ENCODE measurements around the gene NDST4. TPM values are rescaled to one million over a fixed set of nuclear protein-coding genes. Genes with fewer than 3 reads are reported as not detected.
A peak's percentile ranks its signal among the peaks of the same experiment; 100 is the strongest.

NDST4 gene
- total RNA-seq, 1 donor: not detected

DNA sequence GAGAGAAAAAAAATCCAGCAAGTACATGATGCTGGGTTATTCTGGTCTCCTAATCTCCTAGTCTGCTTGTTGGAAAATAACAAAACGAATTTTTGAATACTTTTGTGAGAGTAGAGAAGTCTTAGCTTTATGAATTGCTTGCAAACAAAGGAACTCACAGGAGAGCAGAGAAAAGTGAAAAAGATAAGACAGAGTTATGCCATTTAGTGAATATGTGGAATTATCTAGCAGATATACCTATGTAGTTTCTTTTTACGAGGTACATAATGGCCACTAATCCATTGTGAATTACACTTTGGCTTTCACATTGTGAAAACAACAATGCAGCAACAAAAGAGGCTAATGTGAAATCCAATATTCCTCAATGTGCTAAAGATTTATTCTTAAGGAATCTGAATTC, 226.7 kb downstream of the NDST4 start:
- TF ChIP-seq, protein P1, sequence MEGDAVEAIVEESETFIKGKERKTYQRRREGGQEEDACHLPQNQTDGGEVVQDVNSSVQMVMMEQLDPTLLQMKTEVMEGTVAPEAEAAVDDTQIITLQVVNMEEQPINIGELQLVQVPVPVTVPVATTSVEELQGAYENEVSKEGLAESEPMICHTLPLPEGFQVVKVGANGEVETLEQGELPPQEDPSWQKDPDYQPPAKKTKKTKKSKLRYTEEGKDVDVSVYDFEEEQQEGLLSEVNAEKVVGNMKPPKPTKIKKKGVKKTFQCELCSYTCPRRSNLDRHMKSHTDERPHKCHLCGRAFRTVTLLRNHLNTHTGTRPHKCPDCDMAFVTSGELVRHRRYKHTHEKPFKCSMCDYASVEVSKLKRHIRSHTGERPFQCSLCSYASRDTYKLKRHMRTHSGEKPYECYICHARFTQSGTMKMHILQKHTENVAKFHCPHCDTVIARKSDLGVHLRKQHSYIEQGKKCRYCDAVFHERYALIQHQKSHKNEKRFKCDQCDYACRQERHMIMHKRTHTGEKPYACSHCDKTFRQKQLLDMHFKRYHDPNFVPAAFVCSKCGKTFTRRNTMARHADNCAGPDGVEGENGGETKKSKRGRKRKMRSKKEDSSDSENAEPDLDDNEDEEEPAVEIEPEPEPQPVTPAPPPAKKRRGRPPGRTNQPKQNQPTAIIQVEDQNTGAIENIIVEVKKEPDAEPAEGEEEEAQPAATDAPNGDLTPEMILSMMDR (IDR thresholded peaks at IDR 0.05; ENCODE audit: insufficient read depth, low read depth, low read length): no peak
- no peak for DNase-seq (ENCODE audit: low read depth)

DNA sequence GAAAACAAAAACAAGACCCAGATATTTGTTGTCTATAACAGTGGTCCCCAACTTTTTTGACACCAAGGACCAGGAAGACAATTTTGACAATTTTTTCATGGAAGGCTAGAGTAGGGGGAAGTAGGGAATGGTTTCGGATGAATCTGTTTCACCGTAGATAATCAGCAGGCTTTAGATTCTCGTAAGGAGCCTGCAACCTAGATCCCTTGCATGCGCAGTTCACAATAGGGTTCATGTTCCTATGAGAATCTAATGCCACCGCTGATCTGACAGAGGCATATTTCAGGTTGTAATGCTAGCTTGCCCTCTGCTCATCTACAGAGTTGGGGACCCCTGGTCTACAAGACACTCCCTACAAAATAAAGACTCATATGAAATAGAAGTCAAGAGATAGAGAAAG, 229.8 kb downstream of the NDST4 start:
- TF ChIP-seq, protein P1 (IDR thresholded peaks at IDR 0.05; ENCODE audit: insufficient read depth, low read depth, low read length): no peak
- no peak overlapping the region for H3K4me3 ChIP-seq (ENCODE audit: low read depth, low read length)
- DNase-seq (ENCODE audit: low read depth): no peak

More for the DNA sequence above, 226.7 kb downstream of the NDST4 start:
- H3K4me3 ChIP-seq (ENCODE audit: low read depth, low read length): no peak overlapping the region

DNA sequence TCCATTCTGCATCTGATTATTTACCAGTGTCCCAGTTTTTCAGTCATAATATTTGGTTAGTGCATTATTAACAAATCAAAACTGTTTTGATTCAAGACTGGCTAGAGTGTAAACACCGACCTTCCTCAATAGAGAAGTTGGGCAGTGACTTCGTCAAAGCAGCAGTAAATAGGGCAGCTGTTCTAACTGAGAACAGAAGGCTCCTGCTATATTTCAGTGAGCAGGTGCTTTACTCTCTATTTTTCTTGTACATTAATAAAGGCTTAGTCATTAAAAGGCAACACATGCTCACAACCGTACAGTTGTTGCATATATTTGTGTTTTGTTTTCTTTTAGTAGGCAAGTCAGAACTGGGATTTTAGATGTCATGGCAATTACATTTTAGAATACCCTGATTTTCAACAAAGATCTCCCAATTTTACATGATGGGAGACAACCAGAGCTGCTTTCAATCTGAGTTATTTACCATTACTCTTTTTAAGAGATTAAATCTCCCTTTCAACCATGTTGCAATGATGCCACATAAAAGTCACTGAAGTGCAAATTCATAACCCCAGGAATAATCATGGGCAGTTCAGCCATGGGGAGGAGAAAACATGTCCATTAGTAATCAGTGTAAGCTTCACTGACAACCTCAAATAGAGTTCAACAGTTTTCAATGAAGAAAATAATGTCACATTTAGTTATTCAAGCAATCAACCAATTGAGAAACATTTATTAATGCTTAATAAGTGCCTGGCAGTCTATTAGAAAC, 233.3 kb downstream of the NDST4 start:
- no peak overlapping the region for H3K4me3 ChIP-seq (ENCODE audit: low read depth, low read length)
- TF ChIP-seq, protein P1 (IDR thresholded peaks at IDR 0.05; ENCODE audit: insufficient read depth, low read depth, low read length): no peak
- peak; percentile 13 for DNase-seq (ENCODE audit: low read depth)

DNA sequence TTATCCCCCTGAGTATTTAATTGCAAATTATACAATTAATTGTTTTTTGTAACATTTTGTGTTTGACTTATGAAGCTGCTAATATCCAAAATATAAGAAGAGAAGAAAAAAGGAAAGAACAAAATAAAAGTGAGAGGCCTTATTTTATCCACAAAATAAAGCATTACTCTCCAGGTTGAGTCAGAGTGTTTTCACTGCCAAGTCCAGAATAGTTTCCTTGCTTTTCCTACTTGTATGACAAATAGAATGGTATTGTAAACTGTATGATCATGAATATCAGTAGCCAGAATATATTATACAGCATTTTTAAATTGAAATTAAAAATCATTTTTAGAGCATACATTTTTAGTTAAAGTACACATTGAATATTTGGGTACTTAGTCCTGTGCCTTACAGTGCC, 237.8 kb downstream of the NDST4 start:
- H3K4me3 ChIP-seq (ENCODE audit: low read depth, low read length): no peak overlapping the region
- no peak for DNase-seq (ENCODE audit: low read depth)
- TF ChIP-seq, protein P1 (IDR thresholded peaks at IDR 0.05; ENCODE audit: insufficient read depth, low read depth, low read length): no peak

DNA sequence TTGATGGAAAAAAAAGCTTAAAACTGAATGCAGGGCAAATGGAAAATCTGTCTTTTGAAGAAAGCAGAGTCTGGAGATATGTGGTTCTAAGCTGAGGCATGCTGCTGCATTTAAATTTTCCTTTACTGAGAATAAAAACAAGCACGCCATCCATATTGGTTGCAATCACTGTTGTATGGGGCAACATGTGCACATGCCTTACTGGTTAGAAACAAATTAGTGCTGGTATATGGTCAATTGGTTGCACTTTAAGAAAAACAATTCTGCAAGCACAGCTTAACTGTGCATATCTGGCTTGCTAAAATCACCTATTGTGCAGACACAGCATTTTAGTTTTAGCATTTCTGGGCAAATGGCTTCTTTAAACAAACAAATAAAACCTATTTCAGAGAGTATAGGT, 239.1 kb downstream of the NDST4 start:
- DNase-seq (ENCODE audit: low read depth): no peak
- TF ChIP-seq, protein P1 (IDR thresholded peaks at IDR 0.05; ENCODE audit: insufficient read depth, low read depth, low read length): no peak
- H3K4me3 ChIP-seq (ENCODE audit: low read depth, low read length): no peak overlapping the region

DNA sequence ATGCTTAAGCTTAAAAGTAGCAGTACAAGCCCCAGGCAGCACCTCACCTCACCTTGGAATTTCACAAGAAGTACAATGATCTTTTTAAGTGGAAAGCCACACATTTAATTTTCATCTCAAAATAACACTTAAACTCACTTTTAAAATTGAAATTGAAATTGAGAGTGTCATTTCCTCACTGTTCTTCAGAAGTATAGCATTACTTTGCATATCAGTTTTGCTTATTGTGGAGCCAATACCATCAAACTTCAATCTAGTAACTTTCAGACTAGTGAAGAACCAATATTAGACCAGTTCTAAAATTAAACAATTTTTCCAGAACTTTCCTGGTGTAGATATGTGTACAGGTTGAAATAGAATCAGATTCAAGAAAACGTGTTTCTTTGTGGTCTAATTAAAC, 242.4 kb downstream of the NDST4 start:
- DNase-seq (ENCODE audit: low read depth): no peak
- H3K4me3 ChIP-seq (ENCODE audit: low read depth, low read length): no peak overlapping the region
- TF ChIP-seq, protein P1 (IDR thresholded peaks at IDR 0.05; ENCODE audit: insufficient read depth, low read depth, low read length): no peak
